CD14-positive monocyte (primary cell): Measurements from ENCODE around the gene NTN5. TPM values are rescaled to one million over a fixed set of nuclear protein-coding genes. Genes with fewer than 3 reads are reported as not detected.
"Not testable (repeated sequence)": the region's sequence is repeated elsewhere in the genome, so short reads cannot be mapped to it uniquely, and the experiment has no call there.

Experiments
- DNase-seq, 3 donors: peaks; one replicate each; pipeline ENCODE4 v3.0.0-alpha.2; 2011 to 2022
- H2AFZ ChIP-seq: 2 replicates; pipeline ENCODE4 v1.6.0; 2012; ENCODE audit warnings: mild to moderate bottlenecking, low read depth, low read length, inconsistent platforms; ENCODE audit not compliant: insufficient read depth, poor library complexity, severe bottlenecking
- H3K27ac ChIP-seq, 2 donors: 1 replicate in 1 of 2; 2 replicates in 1 of 2; pipeline ENCODE4 v1.5.1; 2012 to 2013; ENCODE audit warnings: low read length in 2 of 2, control low read depth in 1 of 2, inconsistent platforms in 1 of 2, low read depth in 1 of 2, mild to moderate bottlenecking in 1 of 2
- H3K27me3 ChIP-seq, 2 donors: one replicate each; pipeline versions ENCODE4 v1.6.0 to v1.6.1; 2011 to 2013; ENCODE audit warnings: low read length in 2 of 2; ENCODE audit not compliant: control insufficient read depth in 2 of 2, insufficient read depth in 2 of 2
- H3K36me3 ChIP-seq, 2 donors: replicated peaks in 1 of 2; 1 replicate in 1 of 2; 2 replicates in 1 of 2; pipeline versions ENCODE4 v1.5.1 to v1.6.1; 2012 to 2013; ENCODE audit warnings: low read length in 2 of 2, control low read depth in 1 of 2, inconsistent platforms in 1 of 2, mild to moderate bottlenecking in 1 of 2; ENCODE audit not compliant: insufficient read depth in 2 of 2, control insufficient read depth in 1 of 2
- H3K4me1 ChIP-seq, 2 donors: 1 replicate in 1 of 2; 2 replicates in 1 of 2; pipeline versions ENCODE4 v1.5.1 to v1.6.1; 2012 to 2013; ENCODE audit warnings: low read length in 2 of 2, control low read depth in 1 of 2, inconsistent platforms in 1 of 2, mild to moderate bottlenecking in 1 of 2, moderate library complexity in 1 of 2; ENCODE audit not compliant: insufficient read depth in 2 of 2, control insufficient read depth in 1 of 2
- H3K4me2 ChIP-seq: replicated peaks from 2 replicates; pipeline ENCODE3; 2012; ENCODE audit warnings: low read length, moderate library complexity, mild to moderate bottlenecking; ENCODE audit not compliant: poor library complexity, severe bottlenecking; ENCODE audit errors: extremely low read depth
- H3K4me3 ChIP-seq, 3 experiments: fragments of 200-600 bp in 1 of 3; sonication (generic) in 1 of 3; replicated peaks in 1 of 3; 1 replicate in 2 of 3; 2 replicates in 1 of 3; pipeline ENCODE4 v1.5.1; 2011 to 2013; ENCODE audit warnings: low read length in 3 of 3, mild to moderate bottlenecking in 3 of 3, control low read depth in 2 of 3, low read depth in 2 of 3, inconsistent platforms in 1 of 3, moderate library complexity in 1 of 3
- H3K79me2 ChIP-seq: 2 replicates; pipeline ENCODE4 v1.6.0; 2012; ENCODE audit warnings: mild to moderate bottlenecking, control low read depth, inconsistent platforms, low read length, moderate library complexity; ENCODE audit not compliant: insufficient read depth
- H3K9ac ChIP-seq: 2 replicates; pipeline ENCODE4 v1.6.0; 2017; ENCODE audit warnings: low read length, mild to moderate bottlenecking; ENCODE audit not compliant: insufficient read depth, poor library complexity, severe bottlenecking
- H3K9me3 ChIP-seq, 2 donors: replicated peaks in 1 of 2; 1 replicate in 1 of 2; 2 replicates in 1 of 2; pipeline versions ENCODE4 v1.5.1 to v1.6.1; 2012 to 2013; ENCODE audit warnings: low read length in 2 of 2, control low read depth in 1 of 2; ENCODE audit not compliant: control insufficient read depth in 1 of 2, insufficient read depth in 1 of 2
- H4K20me1 ChIP-seq: 2 replicates; pipeline ENCODE4 v1.6.0; 2012; ENCODE audit warnings: mild to moderate bottlenecking, low read length, control low read depth, moderate library complexity; ENCODE audit not compliant: insufficient read depth
- H3K27ac Mint-ChIP-seq, 7 donors: one replicate each; pipeline ENCODE4 v1.8.0; 2020; ENCODE audit warnings: mild to moderate bottlenecking in 7 of 7, mixed read lengths in 7 of 7, moderate library complexity in 6 of 7, inconsistent platforms in 2 of 7
- H3K27me3 Mint-ChIP-seq, 3 donors: one replicate each; pipeline ENCODE4 v1.8.0; 2021 to 2022; ENCODE audit warnings: low read depth in 3 of 3, mild to moderate bottlenecking in 3 of 3, mixed read lengths in 3 of 3, moderate library complexity in 3 of 3, inconsistent platforms in 1 of 3
- H3K36me3 Mint-ChIP-seq, 2 donors: one replicate each; pipeline ENCODE4 v1.8.0; 2020; ENCODE audit warnings: mixed read lengths in 2 of 2, inconsistent platforms in 1 of 2, mild to moderate bottlenecking in 1 of 2
- H3K4me1 Mint-ChIP-seq: one replicate; pipeline ENCODE4 v1.8.0; 2020; ENCODE audit warnings: mild to moderate bottlenecking, mixed read lengths
- H3K4me3 Mint-ChIP-seq, 2 donors: one replicate each; pipeline ENCODE4 v1.8.0; 2020; ENCODE audit warnings: mild to moderate bottlenecking in 2 of 2, mixed read lengths in 2 of 2, moderate library complexity in 1 of 2
- H3K9me3 Mint-ChIP-seq, 7 donors: one replicate each; pipeline ENCODE4 v1.8.0; 2020 to 2022; ENCODE audit warnings: mixed read lengths in 7 of 7, mild to moderate bottlenecking in 6 of 7, moderate library complexity in 6 of 7, inconsistent platforms in 2 of 7
- CTCF ChIP-seq: fragments of 200-600 bp; IDR thresholded peaks from one replicate; pipeline ENCODE4 v1.8.0; 2022; ENCODE audit warnings: antibody characterized with exemption, mild to moderate bottlenecking
- WGBS: methylation state at CpG from one replicate; pipeline ENCODE4 v1.1.5; 2013; ENCODE audit warnings: missing lambda C conversion rate; ENCODE audit not compliant: insufficient coverage; 5-methylcytosine and 5-hydroxymethylcytosine counted together
- intact Hi-C, 2 donors: fragments of 100-400 bp; cut with micrococcal nuclease; formaldehyde crosslinking; loops; one replicate each; pipeline versions ENCODE4 v1.15.0 to v1.15.1; 2023
- polyA plus RNA-seq, 3 donors: library from polyadenylated mRNA; depleted of rRNA in 1 of 3; unstranded in 2 of 3; stranded (reverse) in 1 of 3; fragments of 300-500 nt in 2 of 3; fragments of >200 nt in 1 of 3; fragmentation: Illumina TruSeq in 2 of 3; gene quantifications; 1 replicate in 2 of 3; 2 replicates in 1 of 3; pipeline ENCODE4 v1.2.3, GENCODE V29; 2012 to 2021

NTN5 gene
- polyA plus RNA-seq, 3 donors = 0.44 TPM; not detected in 2

GRCh38 chr19:48719263-48720171 is 46.7 kb upstream of the NTN5 start, which contains the start of gene MAMSTR:
Gene MAMSTR, minus strand, starts transcription at chr19:48719725. Its CDS starts 694 bp downstream, at chr19:48719031.
- no peaks in the 10 kb centered on the region for H3K27me3 ChIP-seq
- intact Hi-C loops = loop anchor here (5.0 to 10.0 kb wide), 2 partner anchors 72 to 75 kb away; partner anchors contain the start of gene CA11 (in 2 of the 2)
- Mint-ChIP-seq H3K36me3 (no peaks in the 10 kb centered on the region), H3K9me3 (peaks cover 0 to 4% (median under 1%) of the 10 kb centered on the region in 7 donors), H3K27me3 (peaks cover 0 to 6% (median 1%) of the 10 kb centered on the region in 3 donors), H3K27ac (peak within 1 kb of the TSS; percentile 93 to 97 (median 96)), H3K4me3 (peak within 1 kb of the TSS; percentile 93 to 96), H3K4me1 (peaks cover 13% of the 10 kb centered on the region)
- H4K20me1 ChIP-seq = no peaks in the 10 kb centered on the region
- H3K4me3 ChIP-seq = peak within 1 kb of the TSS in 2 of 3 experiments; percentile 72 to 76
- TF ChIP-seq CTCF = no peak
- no peaks in the 10 kb centered on the region for H3K36me3 ChIP-seq
- peak within 1 kb of the TSS; percentile 81 for H3K4me2 ChIP-seq
- H3K9ac ChIP-seq = no peak within 1 kb of the TSS
- WGBS = 90% methylated on average over 20 of the region's 33 CpGs
- H3K27ac ChIP-seq = peak within 1 kb of the TSS; percentile 82 to 85
- no peaks in the 10 kb centered on the region for H3K79me2 ChIP-seq
- peaks cover under 1 to 1% of the 10 kb centered on the region in 2 donors for H3K9me3 ChIP-seq
- H2AFZ ChIP-seq = peak within 1 kb of the TSS; percentile 82
- DNase-seq = no peak
- H3K4me1 ChIP-seq = peaks cover 13 to 21% of the 10 kb centered on the region in 2 donors

GRCh38 chr19:48718711-48719231 is 46.0 kb upstream of the NTN5 start:
- Histone ChIP-seq H2AFZ (no peak overlapping the region), H3K79me2 (no peaks in the 10 kb centered on the region), H3K36me3 (no peaks in the 10 kb centered on the region), H4K20me1 (no peaks in the 10 kb centered on the region), H3K27ac (no peak overlapping the region), H3K9ac (no peak overlapping the region), H3K9me3 (no peaks in the 10 kb centered on the region), H3K4me1 (peaks cover 16 to 26% of the 10 kb centered on the region in 2 donors), H3K4me2 (no peak overlapping the region), H3K27me3 (no peaks in the 10 kb centered on the region), H3K4me3 (no peak overlapping the region)
- DNase-seq = no peak
- 93% methylated on average over 15 of the region's 15 CpGs for WGBS
- Mint-ChIP-seq H3K9me3 (peaks cover 0 to 4% (median 0%) of the 10 kb centered on the region in 7 donors), H3K36me3 (no peaks in the 10 kb centered on the region), H3K4me1 (peaks cover 13% of the 10 kb centered on the region), H3K27ac (peak overlapping the region in 1 of 7 donors; percentile 69), H3K4me3 (no peak overlapping the region), H3K27me3 (peaks cover 0 to 6% (median 1%) of the 10 kb centered on the region in 3 donors)
- intact Hi-C loops = loop anchor here in 1 of 2 donors (10.0 kb wide), 1 partner anchor 74 kb away; the partner anchor contains the start of gene CA11
- no peak for TF ChIP-seq CTCF

GRCh38 chr19:48718106-48718505 is 45.3 kb upstream of the NTN5 start:
- H3K9ac ChIP-seq, H3K27ac Mint-ChIP-seq, H3K27ac ChIP-seq, H2AFZ ChIP-seq, H3K79me2 ChIP-seq, H3K27me3 ChIP-seq, H3K9me3 Mint-ChIP-seq, H3K4me2 ChIP-seq, H3K36me3 ChIP-seq, H3K9me3 ChIP-seq, H3K27me3 Mint-ChIP-seq, H4K20me1 ChIP-seq, H3K4me3 ChIP-seq, DNase-seq, H3K36me3 Mint-ChIP-seq, H3K4me3 Mint-ChIP-seq: not testable (repeated sequence)
- WGBS = 98% methylated on average over 8 of the region's 13 CpGs
- H3K4me1 Mint-ChIP-seq = peaks cover 17% of the 10 kb centered on the region
- peaks cover 23 to 33% of the 10 kb centered on the region in 2 donors for H3K4me1 ChIP-seq
- intact Hi-C loops = loop anchor here in 1 of 2 donors (10.0 kb wide), 1 partner anchor 73 kb away; the partner anchor contains the start of gene CA11
